HCT116 (cell line): ENCODE data around the gene CGNL1. TPM values are rescaled to one million over a fixed set of nuclear protein-coding genes. Genes with fewer than 3 reads are reported as not detected.

Experiments
- ATAC-seq: fragments of 200-7000 bp; cut with Tn5 transposase; 2 replicates; pipeline ENCODE4 v1.9.1; 2020; ENCODE audit warnings: mild to moderate bottlenecking, moderate library complexity
- BruUV-seq: library from RNA; stranded (reverse); fragments of 400-500 nt; replicated peaks from 2 replicates; lab custom pipeline; 2021; lab: Mats Ljungman, UMichigan
- CTCF ChIA-PET: fragments of 300-600 bp; sonication (Branson Sonifier 250); formaldehyde crosslinking; loops from one replicate; lab custom pipeline; 2021; ENCODE audit warnings: antibody characterized with exemption; lab: Charles Lee
- POLR2A ChIA-PET: fragments of 300-600, 350-600 bp; sonication (Branson Sonifier 250); formaldehyde crosslinking; loops from one replicate; lab custom pipeline; 2021; ENCODE audit warnings: antibody characterized with exemption; lab: Charles Lee
- RAD21 ChIA-PET, 2 experiments: fragments of 300-600 bp; sonication (Branson Sonifier 250); formaldehyde crosslinking; loops; one replicate each; lab custom pipeline; 2023; ENCODE audit warnings: low total read pairs in 2 of 2; ENCODE audit not compliant: uncharacterized antibody in 2 of 2, unreplicated experiment in 2 of 2, low non-redundant PET in 1 of 2; lab: Charles Lee
- DNase-seq: peaks from one replicate; pipeline ENCODE4 v3.0.0-alpha.2; 2010; ENCODE audit warnings: low read depth, low spot score
- H2AFZ ChIP-seq: fragments of 200-600 bp; shearing (Covaris generic), sonication (generic); 2 replicates; pipeline ENCODE4 v1.6.1; 2017; ENCODE audit warnings: low read depth, mixed run types, mixed read lengths, antibody characterized with exemption, low read length; ENCODE audit not compliant: poor library complexity, severe bottlenecking
- H3K27ac ChIP-seq: 2 replicates; pipeline ENCODE4 v1.5.1; 2012; ENCODE audit warnings: low read depth, low read length
- H3K27me3 ChIP-seq: fragments of 200-600 bp; sonication (generic); 2 replicates; pipeline ENCODE4 v1.6.1; 2016; ENCODE audit warnings: mixed run types, low read length, mixed read lengths; ENCODE audit not compliant: insufficient read depth
- H3K36me3 ChIP-seq, 2 experiments: fragments of 200-500 bp in 1 of 2; fragments of 200-600 bp in 1 of 2; sonication (Bioruptor generic) in 1 of 2; sonication (generic) in 1 of 2; 2 replicates each; pipeline versions ENCODE4 v1.5.1 to v1.6.1; 2014 to 2016; ENCODE audit warnings: low read length in 2 of 2, inconsistent platforms in 1 of 2, mixed read lengths in 1 of 2, mixed run types in 1 of 2; ENCODE audit not compliant: insufficient read depth in 2 of 2, control insufficient read depth in 1 of 2
- H3K4me1 ChIP-seq, 2 experiments: fragments of 200-600 bp in 1 of 2; sonication (generic) in 1 of 2; 2 replicates each; pipeline versions ENCODE4 v1.5.1 to v1.6.1; 2012 to 2017; ENCODE audit warnings: low read length in 2 of 2, inconsistent platforms in 1 of 2, mild to moderate bottlenecking in 1 of 2, mixed read lengths in 1 of 2, mixed run types in 1 of 2, moderate library complexity in 1 of 2; ENCODE audit not compliant: insufficient read depth in 2 of 2, control insufficient read depth in 1 of 2
- H3K4me2 ChIP-seq: fragments of 200-600 bp; sonication (generic); 2 replicates; pipeline ENCODE4 v1.6.1; 2017; ENCODE audit warnings: mixed run types, low read length, mixed read lengths
- H3K4me3 ChIP-seq, 2 experiments: fragments of 200-600 bp in 1 of 2; sonication (generic) in 1 of 2; replicated peaks in 1 of 2; 2 replicates each; pipeline ENCODE4 v1.5.1; 2011 to 2016; ENCODE audit warnings: low read length in 2 of 2, control low read depth in 1 of 2, low read depth in 1 of 2, mild to moderate bottlenecking in 1 of 2, mixed read lengths in 1 of 2, mixed run types in 1 of 2
- H3K79me2 ChIP-seq: fragments of 200-600 bp; sonication (generic); 2 replicates; pipeline ENCODE4 v1.6.1; 2017; ENCODE audit warnings: mild to moderate bottlenecking, mixed run types, low read length, moderate library complexity, mixed read lengths; ENCODE audit not compliant: insufficient read depth
- H3K9ac ChIP-seq: fragments of 200-600 bp; sonication (generic); 2 replicates; pipeline ENCODE4 v1.6.1; 2016; ENCODE audit warnings: low read length, mixed read lengths
- H3K9me2 ChIP-seq: fragments of 200-600 bp; sonication (generic), shearing (Covaris generic); 2 replicates; pipeline ENCODE4 v1.6.1; 2017; ENCODE audit warnings: mixed run types, mild to moderate bottlenecking, moderate library complexity; ENCODE audit not compliant: insufficient read depth
- H3K9me3 ChIP-seq, 2 experiments: fragments of 200-500 bp in 1 of 2; fragments of 200-600 bp in 1 of 2; sonication (Bioruptor generic) in 1 of 2; sonication (generic) in 1 of 2; 2 replicates each; pipeline ENCODE4 v1.6.1; 2014 to 2017; ENCODE audit warnings: low read length in 2 of 2, mixed read lengths in 2 of 2, inconsistent platforms in 1 of 2, low read depth in 1 of 2, mild to moderate bottlenecking in 1 of 2, mixed run types in 1 of 2, moderate library complexity in 1 of 2; ENCODE audit not compliant: control insufficient read depth in 1 of 2, insufficient read depth in 1 of 2
- H4K20me1 ChIP-seq: fragments of 200-600 bp; sonication (generic), shearing (Covaris generic); 2 replicates; pipeline ENCODE4 v1.6.1; 2017; ENCODE audit warnings: mixed run types, mild to moderate bottlenecking, moderate library complexity; ENCODE audit not compliant: insufficient read depth
- ATF3 ChIP-seq: IDR thresholded peaks from 2 replicates; pipeline ENCODE4 v1.6.1; 2012
- CBX3 ChIP-seq: IDR thresholded peaks from 2 replicates; pipeline ENCODE4 v1.6.1; 2012; ENCODE audit warnings: low read depth
- CEBPB ChIP-seq: IDR thresholded peaks from 2 replicates; pipeline ENCODE4 v1.6.1; 2012; ENCODE audit warnings: low read depth
- CTCF ChIP-seq, 3 experiments: fragments of 200-600 bp in 1 of 3; sonication (generic) in 1 of 3; IDR thresholded peaks in 2 of 3; conservative IDR thresholded peaks in 1 of 3; 2 replicates each; pipeline ENCODE4 v1.5.1; 2012 to 2017; ENCODE audit warnings: low read depth in 2 of 3, low read length in 2 of 3, antibody characterized with exemption in 1 of 3, borderline replicate concordance in 1 of 3, control low read depth in 1 of 3, mild to moderate bottlenecking in 1 of 3, mixed read lengths in 1 of 3, mixed run types in 1 of 3, moderate library complexity in 1 of 3; ENCODE audit not compliant: insufficient read depth in 1 of 3
- ELF1 ChIP-seq: IDR thresholded peaks from 2 replicates; pipeline ENCODE4 v1.6.1; 2012; ENCODE audit warnings: low read depth, borderline replicate concordance
- EZH2 ChIP-seq: fragments of 200-600 bp; sonication (generic); IDR thresholded peaks from 2 replicates; pipeline ENCODE4 v1.6.1; 2017; ENCODE audit warnings: antibody characterized with exemption, mixed run types
- EZH2phosphoT487 ChIP-seq: fragments of 200-600 bp; IDR thresholded peaks from 2 replicates; pipeline ENCODE4 v1.6.1; 2018; ENCODE audit warnings: antibody characterized with exemption, borderline replicate concordance
- FOSL1 ChIP-seq: IDR thresholded peaks from 2 replicates; pipeline ENCODE4 v1.6.1; 2012; ENCODE audit warnings: low read depth
- JUND ChIP-seq: IDR thresholded peaks from 2 replicates; pipeline ENCODE4 v1.6.1; 2012
- POLR2A ChIP-seq: IDR thresholded peaks from 2 replicates; pipeline ENCODE4 v1.7.0; 2011; ENCODE audit warnings: borderline replicate concordance; ENCODE audit not compliant: insufficient read depth, insufficient read length; ENCODE audit errors: extremely low read depth
- POLR2AphosphoS5 ChIP-seq: IDR thresholded peaks from 2 replicates; pipeline ENCODE4 v1.6.1; 2011; ENCODE audit warnings: mild to moderate bottlenecking, low read depth, low read length, moderate library complexity
- RAD21 ChIP-seq: IDR thresholded peaks from 2 replicates; pipeline ENCODE4 v1.6.1; 2012; ENCODE audit warnings: low read depth, mild to moderate bottlenecking
- SIN3A ChIP-seq: IDR thresholded peaks from 2 replicates; pipeline ENCODE4 v1.6.1; 2012; ENCODE audit warnings: low read depth
- SP1 ChIP-seq: IDR thresholded peaks from 2 replicates; pipeline ENCODE4 v1.6.1; 2012; ENCODE audit warnings: low read depth
- SRF ChIP-seq: IDR thresholded peaks from 2 replicates; pipeline ENCODE4 v1.6.1; 2012; ENCODE audit warnings: low read depth
- TCF7L2 ChIP-seq: IDR thresholded peaks from 2 replicates; pipeline ENCODE4 v1.7.0; 2011; ENCODE audit warnings: borderline replicate concordance, inconsistent platforms; ENCODE audit not compliant: insufficient read depth, insufficient read length; ENCODE audit errors: extremely low read depth
- YY1 ChIP-seq: IDR thresholded peaks from 2 replicates; pipeline ENCODE4 v1.6.1; 2011; ENCODE audit warnings: low read length, low read depth, moderate library complexity, mild to moderate bottlenecking; ENCODE audit not compliant: insufficient replicate concordance; ENCODE audit errors: extremely low read depth
- ZBTB33 ChIP-seq: IDR thresholded peaks from 2 replicates; pipeline ENCODE4 v1.6.1; 2011; ENCODE audit warnings: mild to moderate bottlenecking, low read length, moderate library complexity; ENCODE audit not compliant: insufficient replicate concordance; ENCODE audit errors: extremely low read depth
- intact Hi-C: fragments of 100-400 bp; cut with micrococcal nuclease; formaldehyde crosslinking; loops from 2 replicates; pipeline ENCODE4 v1.10.0; 2022
- total RNA-seq: library from RNA; stranded (reverse); gene quantifications from one replicate; pipeline ENCODE4 v1.2.1, GENCODE V29; 2021; ENCODE audit not compliant: unreplicated experiment
- TF ChIP-seq, protein P1 (sequence below): IDR thresholded peaks from 2 replicates; pipeline ENCODE4 v1.6.1; 2012; ENCODE audit warnings: low read depth
- TF ChIP-seq, protein P2 (sequence below): IDR thresholded peaks from 2 replicates; pipeline ENCODE4 v1.6.1; 2012

Gene CGNL1
- total RNA-seq, 1 experiment from 2014 or later, result 2.2 TPM

GRCh38 chr15:57595011-57595866 is 218.9 kb downstream of the CGNL1 start:
- no TSS peak for BruUV-seq
- H3K36me3 ChIP-seq, result no peaks in the 10 kb centered on the region
- no peak for TF ChIP-seq CTCF (IDR thresholded peaks at IDR 0.05 in 2 of 3, conservative IDR thresholded peaks at IDR 0.05 in 1 of 3; ENCODE audit: borderline replicate concordance in 1 of 3, insufficient read depth in 1 of 3, low read depth in 2 of 3, low read length in 2 of 3)
- TF ChIP-seq ZBTB33, result no peak
- TF ChIP-seq POLR2A, result no peak
- TF ChIP-seq SIN3A, result no peak
- no peak for TF ChIP-seq CBX3
- no peak for TF ChIP-seq CEBPB
- no peak for TF ChIP-seq TCF7L2
- no peak for TF ChIP-seq SRF
- no peak for TF ChIP-seq ELF1
- no peak for TF ChIP-seq YY1
- TF ChIP-seq, protein P1, sequence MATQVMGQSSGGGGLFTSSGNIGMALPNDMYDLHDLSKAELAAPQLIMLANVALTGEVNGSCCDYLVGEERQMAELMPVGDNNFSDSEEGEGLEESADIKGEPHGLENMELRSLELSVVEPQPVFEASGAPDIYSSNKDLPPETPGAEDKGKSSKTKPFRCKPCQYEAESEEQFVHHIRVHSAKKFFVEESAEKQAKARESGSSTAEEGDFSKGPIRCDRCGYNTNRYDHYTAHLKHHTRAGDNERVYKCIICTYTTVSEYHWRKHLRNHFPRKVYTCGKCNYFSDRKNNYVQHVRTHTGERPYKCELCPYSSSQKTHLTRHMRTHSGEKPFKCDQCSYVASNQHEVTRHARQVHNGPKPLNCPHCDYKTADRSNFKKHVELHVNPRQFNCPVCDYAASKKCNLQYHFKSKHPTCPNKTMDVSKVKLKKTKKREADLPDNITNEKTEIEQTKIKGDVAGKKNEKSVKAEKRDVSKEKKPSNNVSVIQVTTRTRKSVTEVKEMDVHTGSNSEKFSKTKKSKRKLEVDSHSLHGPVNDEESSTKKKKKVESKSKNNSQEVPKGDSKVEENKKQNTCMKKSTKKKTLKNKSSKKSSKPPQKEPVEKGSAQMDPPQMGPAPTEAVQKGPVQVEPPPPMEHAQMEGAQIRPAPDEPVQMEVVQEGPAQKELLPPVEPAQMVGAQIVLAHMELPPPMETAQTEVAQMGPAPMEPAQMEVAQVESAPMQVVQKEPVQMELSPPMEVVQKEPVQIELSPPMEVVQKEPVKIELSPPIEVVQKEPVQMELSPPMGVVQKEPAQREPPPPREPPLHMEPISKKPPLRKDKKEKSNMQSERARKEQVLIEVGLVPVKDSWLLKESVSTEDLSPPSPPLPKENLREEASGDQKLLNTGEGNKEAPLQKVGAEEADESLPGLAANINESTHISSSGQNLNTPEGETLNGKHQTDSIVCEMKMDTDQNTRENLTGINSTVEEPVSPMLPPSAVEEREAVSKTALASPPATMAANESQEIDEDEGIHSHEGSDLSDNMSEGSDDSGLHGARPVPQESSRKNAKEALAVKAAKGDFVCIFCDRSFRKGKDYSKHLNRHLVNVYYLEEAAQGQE, result no peak
- TF ChIP-seq POLR2AphosphoS5, result no peak
- TF ChIP-seq ATF3, result no peak
- no peak for TF ChIP-seq FOSL1
- TF ChIP-seq JUND, result no peak
- TF ChIP-seq EZH2, result no peak
- TF ChIP-seq, protein P2, sequence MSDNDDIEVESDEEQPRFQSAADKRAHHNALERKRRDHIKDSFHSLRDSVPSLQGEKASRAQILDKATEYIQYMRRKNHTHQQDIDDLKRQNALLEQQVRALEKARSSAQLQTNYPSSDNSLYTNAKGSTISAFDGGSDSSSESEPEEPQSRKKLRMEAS, result no peak
- no peak for TF ChIP-seq EZH2phosphoT487
- TF ChIP-seq SP1, result no peak
- TF ChIP-seq RAD21, result no peak
- no peaks in the 10 kb centered on the region for H3K79me2 ChIP-seq
- no peaks in the 10 kb centered on the region for H3K27me3 ChIP-seq
- ATAC-seq, result no peak
- intact Hi-C loops, result no loop called here
- no peak overlapping the region for H3K4me2 ChIP-seq
- ChIA-PET POLR2A (no interaction called here), CTCF (no interaction called here), RAD21 (no interaction called here)
- DNase-seq, result no peak
- H3K27ac ChIP-seq, result no peak overlapping the region
- no peak overlapping the region for H2AFZ ChIP-seq
- H4K20me1 ChIP-seq, result no peaks in the 10 kb centered on the region
- H3K4me3 ChIP-seq, result no peak overlapping the region
- no peaks in the 10 kb centered on the region for H3K9me2 ChIP-seq
- H3K4me1 ChIP-seq, result peaks cover 11 to 38% of the 10 kb centered on the region in 2 experiments
- no peak overlapping the region for H3K9ac ChIP-seq
- no peaks in the 10 kb centered on the region for H3K9me3 ChIP-seq
